ENCODE results near the gene HECTD4.
"Not testable (repeated sequence)": the region's sequence is repeated elsewhere in the genome, so short reads cannot be mapped to it uniquely, and the experiment has no call there.

Gene HECTD4
- total RNA-seq, result 35.4 to 109 (median 62.9) reads per million in 18 experiments

- peak; percentile 93 to 96 for DNase-seq
These were observed at the start of gene HECTD4 for GRCh38 chr12:112381883-112382796. HECTD4 (minus strand) TSS chr12:112382431; CDS start chr12:112382128, 303 bp downstream.

GRCh38 chr12:112431965-112432364 is 49.7 kb upstream of the HECTD4 start:
- no peak for DNase-seq

- DNase-seq, result peak in 1 of 2 donors; percentile 24
These were observed 48.7 kb upstream of the HECTD4 start for GRCh38 chr12:112430929-112431328.

GRCh38 chr12:112427760-112428159 is 45.5 kb upstream of the HECTD4 start:
- DNase-seq, result no peak

GRCh38 chr12:112425582-112426382 is 43.6 kb upstream of the HECTD4 start:
- DNase-seq, result no peak

- DNase-seq, result no peak
These were observed 41.9 kb upstream of the HECTD4 start for GRCh38 chr12:112424126-112424525.

- no peak for DNase-seq
These were observed 40.3 kb upstream of the HECTD4 start for GRCh38 chr12:112422531-112422930.

- no peak for DNase-seq
These were observed 39.1 kb upstream of the HECTD4 start for GRCh38 chr12:112421363-112421762.

- DNase-seq, result no peak
These were observed 38.5 kb upstream of the HECTD4 start for GRCh38 chr12:112420740-112421139.

- DNase-seq, result peak; percentile 68 to 72
These were observed 37.3 kb upstream of the HECTD4 start for GRCh38 chr12:112419297-112420133.

GRCh38 chr12:112418608-112419296 is 36.5 kb upstream of the HECTD4 start, which contains the start of gene PTPN11:
PTPN11 (plus strand) TSS chr12:112418947; CDS start chr12:112419112, 165 bp downstream.
- DNase-seq, result peak; percentile 83 to 88

GRCh38 chr12:112418273-112418607 is 36.0 kb upstream of the HECTD4 start:
- DNase-seq, result peak; percentile 0 to 12

GRCh38 chr12:112415457-112415856 is 33.2 kb upstream of the HECTD4 start:
- not testable (repeated sequence) for DNase-seq

GRCh38 chr12:112413855-112414625 is 31.8 kb upstream of the HECTD4 start:
- DNase-seq, result no peak

GRCh38 chr12:112409906-112410244 is 27.6 kb upstream of the HECTD4 start:
- DNase-seq, result no peak

- DNase-seq, result peak; percentile 94 to 96
These were observed 27.1 kb upstream of the HECTD4 start, which contains the start of gene RPL6 for GRCh38 chr12:112409064-112409905. RPL6 (minus strand) TSS chr12:112409605; CDS start chr12:112408656, 949 bp downstream.

- DNase-seq, result no peak
These were observed 26.4 kb upstream of the HECTD4 start for GRCh38 chr12:112408621-112409020.

GRCh38 chr12:112407683-112408082 is 25.5 kb upstream of the HECTD4 start:
- DNase-seq, result not testable (repeated sequence)

- no peak for DNase-seq
These were observed 24.6 kb upstream of the HECTD4 start for GRCh38 chr12:112406519-112407488.

Measured in inflammatory macrophage (primary cell).